Right renal cortex interstitium (tissue), 3 donors: ENCODE measurements around the gene AOPEP. TPM values are rescaled to one million over a fixed set of nuclear protein-coding genes. Genes with fewer than 3 reads are reported as not detected.
"Not testable (repeated sequence)": the region's sequence is repeated elsewhere in the genome, so short reads cannot be mapped to it uniquely, and the experiment has no call there.

Experiments used
- DNase-seq, 3 donors: peaks; one replicate each; pipeline ENCODE4 v3.0.0-alpha.2; 2013; ENCODE audit warnings: low read depth in 3 of 3, low spot score in 2 of 3
- polyA plus RNA-seq, 3 donors: library from polyadenylated mRNA; unstranded; fragments of 120-200 nt; gene quantifications; one replicate each; pipeline ENCODE4 v1.2.1, GENCODE V29; 2013; ENCODE audit not compliant: insufficient read length in 3 of 3

Gene AOPEP
- polyA plus RNA-seq, 3 donors = 47.3 to 58.7 (median 51.8) TPM

- no peak for DNase-seq
Observed at GRCh38 chr9:94829380-94830070, 103.0 kb downstream of the AOPEP start.

GRCh38 chr9:94830071-94830604 is 103.6 kb downstream of the AOPEP start:
- DNase-seq = not testable (repeated sequence)

GRCh38 chr9:94833802-94834201 is 107.3 kb downstream of the AOPEP start:
- no peak for DNase-seq

- no peak for DNase-seq
Observed at GRCh38 chr9:94837404-94837803, 110.9 kb downstream of the AOPEP start.

- no peak for DNase-seq
Observed at GRCh38 chr9:94839398-94839797, 112.9 kb downstream of the AOPEP start.

GRCh38 chr9:94840738-94841137 is 114.2 kb downstream of the AOPEP start:
- DNase-seq = no peak

- no peak for DNase-seq
Observed at GRCh38 chr9:94843134-94843533, 116.6 kb downstream of the AOPEP start.

GRCh38 chr9:94846739-94847138 is 120.2 kb downstream of the AOPEP start:
- DNase-seq = no peak

GRCh38 chr9:94847486-94847885 is 121.0 kb downstream of the AOPEP start:
- DNase-seq = no peak

- DNase-seq = not testable (repeated sequence)
Observed at GRCh38 chr9:94848791-94849190, 122.3 kb downstream of the AOPEP start.

GRCh38 chr9:94850540-94851434 is 124.3 kb downstream of the AOPEP start:
- no peak for DNase-seq

GRCh38 chr9:94851467-94851866 is 125.0 kb downstream of the AOPEP start:
- DNase-seq = no peak

GRCh38 chr9:94851892-94852291 is 125.4 kb downstream of the AOPEP start:
- DNase-seq = no peak

GRCh38 chr9:94852373-94852772 is 125.9 kb downstream of the AOPEP start:
- no peak for DNase-seq

- DNase-seq = no peak
Observed at GRCh38 chr9:94853887-94854286, 127.4 kb downstream of the AOPEP start.

- no peak for DNase-seq
Observed at GRCh38 chr9:94855903-94856302, 129.4 kb downstream of the AOPEP start.

GRCh38 chr9:94857791-94858190 is 131.3 kb downstream of the AOPEP start:
- no peak for DNase-seq

GRCh38 chr9:94859226-94859625 is 132.7 kb downstream of the AOPEP start:
- no peak for DNase-seq

GRCh38 chr9:94859891-94860290 is 133.4 kb downstream of the AOPEP start:
- DNase-seq = no peak

- DNase-seq = no peak
Observed at GRCh38 chr9:94860678-94861588, 134.4 kb downstream of the AOPEP start.
